Dermis blood vessel endothelial cell (primary cell): ENCODE results near the gene PTTG1. TPM values are rescaled to one million over a fixed set of nuclear protein-coding genes. Genes with fewer than 3 reads are reported as not detected.

Experiments used
- DNase-seq: peaks from one replicate; pipeline ENCODE4 v3.0.0; 2010
- total RNA-seq: library from RNA; depleted of rRNA; stranded (reverse); fragments of >200 nt; gene quantifications from 2 replicates; pipeline ENCODE4 v1.2.3, GENCODE V29; 2014

Gene PTTG1
- total RNA-seq, result 60.4 and 190 TPM in 2 replicates

DNA sequence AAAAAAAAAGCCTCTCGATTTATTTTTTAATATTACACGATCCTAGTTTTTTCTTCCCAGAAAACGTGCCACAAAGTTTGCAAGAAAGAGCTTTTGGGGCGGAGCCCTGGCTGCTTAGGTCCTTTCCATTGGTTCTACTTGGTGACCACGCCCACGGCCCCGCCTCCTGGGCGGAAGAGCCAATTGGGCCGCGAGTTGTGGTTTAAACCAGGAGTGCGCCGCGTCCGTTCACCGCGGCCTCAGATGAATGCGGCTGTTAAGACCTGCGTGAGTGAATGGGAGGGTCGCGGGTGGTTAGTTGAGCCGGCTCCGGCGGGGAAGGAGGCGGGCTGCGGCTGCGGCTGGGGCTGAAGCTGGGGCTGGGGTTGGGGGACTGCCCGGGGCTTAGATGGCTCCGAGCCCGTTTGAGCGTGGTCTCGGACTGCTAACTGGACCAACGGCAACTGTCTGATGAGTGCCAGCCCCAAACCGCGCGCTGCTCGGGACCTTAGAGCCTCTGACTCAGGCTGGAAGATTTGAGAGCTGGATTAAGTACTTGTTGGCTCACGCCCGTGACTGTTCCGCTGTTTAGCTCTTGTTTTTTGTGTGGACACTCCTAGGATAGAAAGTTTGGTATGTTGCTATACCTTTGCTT lies at the start of gene PTTG1:
PTTG1 (plus strand) TSS at position 231 of the 634 bp plus-strand sequence. CDS start 458 bp downstream, outside the sequence.
- DNase-seq, result peak; percentile 99

DNA sequence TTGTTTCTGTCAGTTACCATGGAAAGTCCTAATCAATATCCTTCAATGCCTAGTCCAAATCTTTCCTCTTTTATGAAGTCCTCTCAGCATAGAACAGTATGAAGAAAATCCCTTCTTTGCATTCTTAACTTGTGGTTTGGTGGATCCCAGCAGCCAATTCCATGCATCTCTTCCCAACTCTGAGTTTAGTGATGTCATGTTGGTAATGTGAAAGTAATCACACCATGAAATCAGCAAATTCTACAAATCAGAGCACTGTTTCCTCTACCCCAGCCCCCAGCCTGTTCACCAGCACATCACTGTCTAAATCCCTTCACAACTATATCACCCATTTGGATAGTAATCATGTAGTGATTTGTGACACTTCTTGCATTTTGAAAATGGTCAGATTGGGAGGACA lies 46.5 kb upstream of the PTTG1 start:
- no peak for DNase-seq

DNA sequence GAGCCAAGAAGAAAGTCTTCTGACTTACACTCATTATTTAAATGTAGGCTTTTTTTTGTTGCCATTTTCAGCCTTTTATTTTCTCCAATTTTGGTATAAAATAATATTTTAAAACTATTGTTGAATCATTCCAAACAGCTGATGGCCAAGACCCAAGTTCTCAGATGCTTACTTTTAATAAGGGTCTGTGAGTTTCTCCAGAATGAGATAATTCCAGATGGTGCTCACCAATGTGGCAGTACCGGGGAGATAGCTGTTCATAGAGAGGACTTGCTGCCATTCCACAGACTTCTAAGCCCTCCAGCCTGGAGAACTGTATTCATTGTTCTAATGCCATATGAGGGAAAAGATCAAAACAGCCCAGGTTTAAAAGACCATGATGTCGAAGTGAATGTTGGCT lies 46.0 kb upstream of the PTTG1 start:
- no peak for DNase-seq

DNA sequence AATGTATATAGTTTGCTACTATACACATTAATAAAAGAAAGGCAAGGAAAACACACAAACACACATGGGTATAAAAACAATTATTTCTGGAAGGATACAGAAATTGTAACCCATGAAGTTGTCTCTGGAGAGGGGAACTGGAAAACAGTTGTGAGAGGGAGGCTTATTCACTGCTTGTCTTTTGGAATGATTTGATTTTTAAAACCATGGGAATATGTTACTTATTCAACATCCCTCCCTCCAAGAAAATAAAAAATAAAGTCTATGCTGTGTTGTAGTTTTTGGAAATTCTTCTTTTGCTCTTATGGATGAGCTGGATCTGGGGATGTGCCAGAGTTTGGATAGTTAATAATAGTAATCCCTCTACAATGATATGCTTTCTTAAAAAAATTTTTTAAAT lies 45.2 kb upstream of the PTTG1 start:
- no peak for DNase-seq

DNA sequence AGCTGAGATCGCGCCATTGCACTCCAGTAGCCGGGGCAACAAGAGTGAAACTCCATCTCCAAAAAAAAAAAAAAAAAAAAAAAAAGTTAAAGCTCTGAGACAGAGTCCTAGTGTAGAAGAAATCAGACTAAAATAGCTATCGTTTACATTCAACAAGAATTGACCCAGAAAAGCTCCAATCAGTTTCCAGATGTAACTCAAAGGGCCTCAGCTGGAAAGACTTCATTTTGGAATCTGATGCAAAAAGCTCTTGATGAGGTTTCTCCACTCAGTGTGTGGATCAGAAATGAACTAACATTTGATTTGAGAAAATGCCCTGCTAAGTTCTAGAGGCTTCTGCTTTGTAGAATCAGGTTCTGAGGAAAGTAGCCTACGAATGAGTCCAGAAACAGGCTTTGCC lies 44.0 kb upstream of the PTTG1 start:
- no peak for DNase-seq

DNA sequence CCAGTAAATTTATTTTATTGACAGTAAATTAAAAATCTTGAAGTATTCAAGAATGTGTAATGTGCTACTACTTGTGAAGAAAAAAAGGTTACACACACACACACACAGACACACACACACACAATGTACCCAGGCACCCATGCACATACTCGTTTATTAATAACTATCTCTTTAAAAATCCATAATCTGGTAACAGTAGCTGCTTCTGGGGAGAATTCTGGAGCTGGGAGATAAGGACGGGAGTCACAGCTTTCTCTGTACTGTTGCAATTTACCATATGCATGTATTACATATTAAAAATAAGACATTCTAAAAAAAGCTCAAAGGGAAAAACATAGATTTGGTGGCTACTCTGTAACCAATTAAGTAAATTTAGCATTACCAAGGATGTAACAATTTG lies 43.3 kb upstream of the PTTG1 start:
- DNase-seq, result no peak

DNA sequence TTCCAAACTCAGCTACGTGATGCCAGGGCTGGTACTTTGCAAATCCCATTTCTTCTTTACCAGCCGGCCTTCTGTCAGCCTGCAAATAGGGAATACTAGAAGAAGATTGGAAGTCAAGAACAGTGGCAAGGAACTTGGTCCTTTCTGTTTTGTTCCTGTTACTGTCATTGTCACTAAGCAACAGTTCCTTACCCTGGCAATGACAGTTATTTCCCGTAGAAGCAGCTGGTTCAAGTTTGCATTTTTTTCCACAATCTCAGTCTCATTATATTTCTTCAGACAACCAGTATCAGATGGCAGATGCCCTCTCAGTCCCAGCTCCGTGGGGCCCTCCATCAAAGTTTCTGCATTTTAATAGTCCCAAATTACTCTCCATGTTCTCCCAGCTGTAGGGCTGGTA lies 42.1 kb upstream of the PTTG1 start:
- peak; percentile 6 for DNase-seq

DNA sequence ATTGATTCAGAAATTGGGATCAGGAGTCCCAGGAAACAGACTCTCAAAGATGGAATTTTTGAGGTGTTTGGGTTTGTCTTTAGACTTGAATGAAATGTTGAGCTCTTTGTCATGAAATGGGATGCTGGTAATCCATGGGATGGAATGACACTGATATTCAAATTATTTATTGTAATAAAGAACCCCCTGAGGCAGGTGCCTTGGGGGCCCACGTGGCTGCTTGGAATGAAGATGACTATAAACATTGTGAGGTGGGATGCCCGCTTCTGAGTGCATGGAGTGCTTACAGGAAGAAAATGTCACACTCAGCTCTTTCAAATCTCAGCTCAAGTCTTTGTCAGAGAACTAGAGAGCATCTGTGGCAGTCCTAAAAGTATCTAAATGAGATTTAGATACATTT lies 41.6 kb upstream of the PTTG1 start:
- no peak for DNase-seq

DNA sequence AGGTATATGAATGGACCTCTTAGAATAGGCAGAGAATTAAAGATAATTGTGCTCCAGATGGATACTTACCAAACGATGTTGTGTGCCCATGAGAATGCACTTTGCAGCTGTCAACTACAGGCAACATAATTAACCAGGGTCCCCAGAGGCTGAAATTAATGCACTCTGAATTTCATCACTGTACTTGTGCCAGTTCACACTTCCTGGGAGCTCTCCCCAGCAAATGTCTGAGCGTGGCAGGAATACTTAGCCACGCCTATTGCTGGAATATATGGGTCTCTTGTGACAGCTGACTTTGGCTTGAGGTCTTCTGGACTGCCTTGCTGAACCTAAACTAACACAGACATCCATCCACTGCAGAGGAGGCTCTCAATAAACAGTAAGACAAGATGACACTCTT lies 39.3 kb upstream of the PTTG1 start:
- DNase-seq, result no peak

DNA sequence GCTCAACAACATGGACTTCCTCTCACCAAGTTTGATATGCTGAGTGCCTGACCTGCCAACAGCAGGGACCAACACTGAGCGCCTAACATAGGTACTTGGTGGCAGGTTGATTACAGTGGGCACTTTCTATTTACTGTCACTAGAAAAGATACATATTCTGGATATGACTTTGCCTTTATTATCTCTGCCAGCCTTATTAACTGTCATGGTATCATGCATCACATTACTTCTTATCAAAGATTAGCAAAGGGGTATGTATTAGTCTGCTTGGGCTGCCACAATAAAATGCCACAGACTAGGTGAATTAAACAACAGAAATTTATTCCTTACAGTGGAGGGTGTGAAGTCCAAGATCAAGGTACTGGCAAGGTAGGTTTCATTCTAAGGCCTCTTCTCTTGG lies 37.0 kb upstream of the PTTG1 start:
- DNase-seq, result no peak

DNA sequence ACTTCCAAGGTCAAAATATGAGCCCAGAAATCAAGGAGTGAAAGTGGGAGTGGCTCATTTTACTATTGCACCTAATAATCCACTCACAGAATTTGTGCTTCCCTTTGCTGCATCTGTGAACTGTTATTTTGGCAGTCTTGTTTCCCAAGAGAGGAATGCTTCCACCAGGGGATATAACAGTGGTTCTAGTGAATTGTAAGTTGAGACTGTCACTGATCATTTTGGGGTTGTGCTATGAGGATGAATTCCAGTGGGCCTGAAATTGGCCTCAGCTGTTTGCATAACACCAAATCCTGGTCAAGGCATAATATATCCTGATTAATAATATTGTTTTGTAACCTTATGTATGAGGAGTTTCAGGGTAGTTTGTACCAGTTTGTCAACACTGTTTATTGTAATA lies 36.2 kb upstream of the PTTG1 start:
- no peak for DNase-seq

DNA sequence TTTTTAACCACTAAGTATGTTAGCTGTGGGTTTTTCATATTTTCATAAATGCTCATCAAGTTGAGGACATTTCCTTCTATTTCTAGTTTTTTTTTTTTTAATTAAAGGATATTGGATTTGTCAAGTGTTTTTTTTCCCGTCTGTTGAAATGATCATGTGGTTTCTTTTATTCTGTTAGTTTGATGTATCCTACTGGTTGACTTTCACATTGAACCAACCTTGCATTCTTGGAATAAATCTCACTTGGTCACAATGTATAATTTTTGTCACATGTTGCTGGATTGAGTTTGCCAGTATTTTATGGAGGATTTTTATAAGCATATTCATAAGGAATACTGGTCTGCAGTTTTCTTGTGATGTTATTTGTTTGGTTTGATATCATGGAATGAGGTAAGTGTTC lies 34.2 kb upstream of the PTTG1 start:
- no peak for DNase-seq

DNA sequence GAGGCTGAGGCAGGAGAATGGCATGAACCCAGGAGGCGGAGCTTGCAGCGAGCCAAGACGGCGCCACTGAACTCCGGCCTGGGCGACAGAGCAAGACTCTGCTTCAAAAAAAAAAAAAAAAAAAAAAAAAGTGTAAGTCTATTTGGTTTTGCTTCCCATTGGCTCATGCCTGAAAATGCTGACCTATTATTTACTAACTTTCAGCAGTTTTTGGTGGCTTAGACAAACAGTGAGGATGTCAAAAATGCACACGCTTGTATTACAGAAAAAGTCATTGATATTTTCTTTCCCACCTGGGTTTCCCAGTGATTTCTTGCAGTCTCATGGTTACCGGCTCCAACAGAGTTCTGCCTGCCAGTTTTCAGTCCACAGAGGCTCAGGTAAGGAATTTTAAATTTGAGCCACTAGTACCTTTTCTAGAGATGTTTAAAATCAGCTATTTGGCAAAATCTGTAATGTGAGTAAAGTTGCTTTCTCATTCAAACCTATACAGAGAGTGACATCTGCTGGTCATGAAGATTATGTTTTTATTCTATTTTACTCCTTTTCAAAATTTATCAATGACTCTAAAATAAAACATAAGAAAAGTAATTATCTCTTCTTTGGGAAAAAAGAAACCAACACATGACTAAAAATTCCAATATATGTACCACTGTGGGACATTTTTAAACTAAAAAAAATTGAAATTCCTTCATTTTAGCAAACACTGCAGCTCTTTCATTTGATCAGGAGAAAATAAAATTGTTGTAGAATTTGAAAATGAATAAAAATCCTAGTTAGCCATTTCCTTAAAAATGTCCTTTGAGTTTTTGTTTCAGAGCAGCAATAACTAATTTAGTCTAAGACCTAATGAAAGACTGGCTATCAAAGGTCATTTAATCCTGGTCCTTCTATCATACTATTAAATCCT lies 30.6 kb upstream of the PTTG1 start:
- peak; percentile 52 for DNase-seq

DNA sequence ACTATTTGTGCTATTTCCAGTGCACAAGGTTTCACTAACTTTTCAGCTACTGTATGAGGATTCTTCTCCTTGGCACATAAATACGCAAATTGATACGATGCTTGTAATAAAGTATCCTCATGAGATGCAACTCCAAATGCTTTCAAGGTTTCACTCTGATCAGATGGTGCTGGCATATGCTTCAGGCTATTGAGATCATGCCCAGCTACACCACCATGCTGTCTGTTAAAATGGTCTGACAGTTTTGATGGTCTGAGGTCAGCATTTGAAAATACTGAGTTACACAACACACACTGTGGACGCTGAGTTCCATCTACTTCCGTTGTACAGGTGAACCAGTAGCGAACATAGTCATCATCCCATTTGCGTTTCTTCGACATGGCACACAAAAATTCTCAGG lies 26.5 kb upstream of the PTTG1 start:
- DNase-seq, result no peak

DNA sequence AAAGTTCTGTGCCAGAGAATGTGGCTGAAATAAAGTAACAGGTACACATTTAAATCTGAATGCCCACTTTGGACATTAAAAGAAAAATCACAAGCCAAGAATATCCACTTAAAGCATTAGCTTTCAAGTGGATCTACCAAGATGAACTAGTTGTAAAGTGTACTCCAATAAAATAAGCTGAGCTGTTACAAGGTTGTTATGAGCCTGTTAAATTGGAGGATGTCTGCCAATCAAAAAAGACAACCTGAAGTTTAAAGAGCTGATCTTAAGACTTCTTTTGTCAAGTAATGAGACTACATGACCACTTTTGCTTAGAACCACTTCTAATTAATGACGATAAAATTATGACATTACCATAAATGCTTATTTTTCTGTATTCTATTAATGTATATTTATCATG lies 24.2 kb upstream of the PTTG1 start:
- DNase-seq, result no peak

DNA sequence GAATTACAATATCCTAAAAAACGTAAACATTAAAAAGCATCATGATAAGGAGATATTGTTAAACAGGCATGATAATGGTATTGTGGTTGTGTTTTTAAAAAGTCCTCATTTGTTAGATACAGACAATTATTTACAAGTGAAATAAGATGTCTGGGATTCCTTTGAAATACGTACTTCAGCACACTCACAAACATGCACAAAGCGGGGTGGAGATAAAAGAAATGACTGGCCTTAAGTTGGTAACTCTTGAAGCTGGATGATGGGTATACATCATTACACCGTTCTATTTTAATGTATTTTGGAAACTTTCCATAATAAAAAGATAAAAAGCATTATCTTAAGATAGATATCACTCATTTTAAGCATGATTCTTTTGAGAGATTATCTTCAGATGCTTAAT lies 22.8 kb upstream of the PTTG1 start:
- DNase-seq, result peak; percentile 12

DNA sequence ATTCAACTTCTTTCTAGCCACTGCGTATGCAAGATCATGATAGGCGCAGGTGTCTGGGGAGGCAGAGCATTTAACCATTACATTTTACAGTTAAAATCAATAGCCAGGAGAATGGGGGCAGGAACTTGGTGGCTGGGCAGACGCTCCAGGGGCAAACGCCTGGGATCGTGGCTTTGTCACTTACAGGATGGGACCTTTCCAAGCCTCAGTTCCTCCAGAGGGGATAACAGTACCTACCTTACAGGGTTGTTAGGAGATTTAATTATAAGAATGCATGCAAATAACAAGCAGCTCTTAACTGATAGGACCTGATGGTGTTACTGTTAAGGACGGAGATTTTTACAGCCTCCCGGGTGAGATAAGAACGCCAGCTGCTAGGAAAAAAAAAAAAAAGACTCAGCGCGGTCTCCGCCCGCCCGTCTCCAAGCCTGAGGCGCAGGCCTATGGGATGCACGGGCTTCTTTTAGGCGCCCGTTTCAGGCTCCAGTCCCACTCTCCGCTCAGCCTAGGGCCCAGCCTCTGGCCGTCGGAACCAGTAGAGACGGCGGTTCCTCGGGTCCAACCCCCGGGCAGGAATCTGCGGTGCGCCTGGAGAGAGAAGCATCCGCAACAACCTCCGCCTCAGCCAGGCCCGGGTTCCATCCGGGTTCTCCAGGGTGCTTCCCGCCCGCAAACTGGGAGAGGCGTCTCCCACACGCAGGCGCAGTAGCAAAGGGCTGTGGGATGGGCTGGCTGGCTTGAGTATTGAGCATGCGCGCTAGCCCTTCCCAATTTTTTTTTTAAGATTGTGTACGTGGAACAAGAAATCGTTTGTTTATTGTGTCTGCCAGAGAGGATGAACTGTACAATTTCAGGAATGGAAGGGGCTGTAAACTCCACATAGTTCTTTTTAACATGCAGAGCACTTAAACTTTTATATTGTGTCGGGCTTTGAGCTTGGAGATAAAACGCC lies 22.0 kb upstream of the PTTG1 start, which contains the start of gene FAM200C:
FAM200C (minus strand) TSS at position 653 of the 952 bp plus-strand sequence. CDS start 4,564 bp downstream, outside the sequence.
- peak; percentile 95 for DNase-seq

DNA sequence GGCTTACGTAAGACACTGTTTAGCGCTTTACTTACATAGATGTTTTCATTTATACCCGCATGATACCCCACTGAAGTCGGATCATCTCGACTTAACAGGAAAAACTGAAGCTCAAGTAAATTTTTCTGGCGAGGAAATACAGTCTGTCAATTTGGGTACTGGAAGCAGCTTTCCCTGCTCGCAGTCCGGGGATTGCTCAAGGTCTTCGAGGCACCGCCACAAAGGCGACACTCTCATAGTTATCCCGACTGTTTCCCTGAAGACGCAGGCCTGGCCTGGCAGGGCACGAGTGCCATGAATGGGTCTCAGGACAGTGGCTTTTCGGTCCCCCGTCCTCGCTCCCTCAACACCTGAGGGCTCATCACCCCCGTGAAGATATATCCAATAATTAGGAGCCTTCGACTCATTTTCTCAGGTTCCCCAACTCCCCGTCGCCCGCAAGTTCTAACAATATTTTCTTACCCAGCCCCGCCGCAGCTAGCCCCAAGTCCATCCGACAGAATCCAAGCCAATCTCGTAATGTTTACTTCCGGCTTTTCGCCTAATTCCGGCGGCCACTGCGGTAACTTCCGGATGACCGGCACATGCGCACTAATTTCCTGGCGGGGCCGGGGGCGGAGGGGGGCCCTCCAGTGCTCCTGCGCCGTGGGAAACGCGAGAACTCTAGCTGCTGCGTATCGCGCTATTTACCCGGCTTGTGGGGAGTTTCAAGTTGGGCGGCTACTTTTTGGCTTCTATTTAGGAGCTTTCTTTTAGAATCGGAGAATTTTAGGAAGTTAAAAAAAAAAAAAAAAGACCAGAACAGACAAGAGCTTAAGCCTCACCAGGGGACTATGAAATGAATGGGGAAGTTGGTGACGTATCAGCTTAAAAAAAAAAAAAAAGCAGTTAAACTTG lies 2.8 kb upstream of the PTTG1 start, which contains the start of gene SLU7:
SLU7 (minus strand) TSS at position 521 of the 897 bp plus-strand sequence. CDS start 3,787 bp downstream, outside the sequence.
- DNase-seq, result peak; percentile 98

DNA sequence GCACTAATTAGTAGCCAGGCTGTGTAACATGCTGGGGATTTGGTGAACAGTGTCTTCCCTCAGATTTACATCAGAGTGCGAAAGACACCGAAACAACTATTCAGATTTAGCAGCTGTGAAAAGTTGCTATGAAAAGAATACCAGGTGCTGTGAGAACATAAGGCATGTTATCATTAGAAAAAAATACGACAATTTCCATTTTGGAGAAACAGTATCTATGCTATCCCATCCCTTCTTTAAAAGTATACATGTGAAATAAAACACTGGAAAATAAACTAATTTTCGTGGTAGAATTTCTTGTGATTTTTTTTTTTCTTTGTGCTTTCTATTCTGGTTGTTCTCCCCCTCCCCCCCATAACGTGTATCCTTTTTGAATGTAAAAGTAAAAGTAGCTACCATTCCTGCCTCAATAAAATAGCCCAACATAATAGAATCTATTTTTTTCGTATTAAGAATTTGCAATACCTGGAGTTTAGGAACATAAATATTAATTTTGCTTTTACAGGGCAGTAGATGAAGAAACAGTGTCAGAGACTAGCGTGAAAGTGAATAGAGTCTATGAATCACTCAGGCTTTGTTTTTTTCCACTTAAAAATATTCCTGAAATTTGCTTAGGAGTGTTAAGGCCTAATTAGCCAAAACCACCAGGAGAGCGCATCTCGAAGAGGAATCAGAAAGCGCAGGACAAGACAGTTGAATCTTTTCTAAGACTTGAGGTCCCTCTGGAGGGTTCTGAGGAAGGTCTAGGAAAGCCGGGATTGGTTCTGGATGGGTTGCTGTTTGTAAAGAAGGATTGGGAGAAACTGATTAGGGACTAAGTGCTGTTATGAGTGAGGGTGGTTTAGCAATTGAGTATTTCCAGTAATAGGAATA lies 2.0 kb upstream of the PTTG1 start:
- DNase-seq, result no peak

DNA sequence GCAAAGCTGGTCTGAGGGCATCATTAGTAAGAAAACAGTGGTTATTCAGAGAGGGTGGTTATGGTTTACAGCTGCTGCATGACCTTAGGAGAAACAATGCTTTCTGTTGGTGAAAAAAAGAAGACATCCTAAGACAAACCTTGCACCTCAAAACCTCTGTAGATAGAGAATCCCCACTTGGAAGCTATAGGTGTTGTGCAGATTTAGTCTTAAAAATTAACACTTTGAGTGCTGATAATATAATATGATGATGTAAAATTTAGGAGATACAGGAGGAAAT lies 1.4 kb upstream of the PTTG1 start:
- no peak for DNase-seq

DNA sequence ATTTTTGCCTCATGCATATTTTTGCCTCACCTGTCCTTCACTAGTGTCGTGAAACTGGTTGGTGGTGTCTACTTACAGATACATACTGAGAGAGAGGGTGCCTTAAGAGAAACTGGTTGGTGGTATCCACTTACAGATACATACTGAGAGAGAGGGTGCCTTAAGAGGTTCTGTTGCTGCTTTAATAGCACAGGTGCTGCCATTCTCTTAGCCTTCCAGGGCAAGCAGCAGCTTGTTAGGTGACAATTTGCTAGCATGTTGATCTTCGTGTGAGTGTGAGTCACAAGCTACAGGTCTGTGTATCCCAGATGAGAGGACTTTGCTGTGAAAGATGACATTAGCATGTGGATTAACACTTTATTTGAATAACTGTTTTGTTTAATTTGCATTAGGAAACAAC lies 1.4 kb downstream of the PTTG1 start:
- DNase-seq, result no peak
